ENCODE measurements around the gene SDK1.

The SDK1 gene

GRCh38 chr7:3527496-3528124 lies 226.6 kb downstream of the SDK1 start:
- no peak for DNase-seq (ENCODE audit: low read depth)

GRCh38 chr7:3533040-3533439 lies 232.0 kb downstream of the SDK1 start:
- no peak for DNase-seq (ENCODE audit: low read depth)

- no peak for DNase-seq (ENCODE audit: low read depth)
Observed at GRCh38 chr7:3537210-3537875, 236.3 kb downstream of the SDK1 start.

- no peak for DNase-seq (ENCODE audit: low read depth)
Observed at GRCh38 chr7:3538041-3538440, 237.0 kb downstream of the SDK1 start.

GRCh38 chr7:3540456-3541220 lies 239.6 kb downstream of the SDK1 start:
- DNase-seq (ENCODE audit: low read depth) = no peak

GRCh38 chr7:3544202-3544601 lies 243.2 kb downstream of the SDK1 start:
- DNase-seq (ENCODE audit: low read depth) = no peak

GRCh38 chr7:3548815-3549214 lies 247.8 kb downstream of the SDK1 start:
- DNase-seq (ENCODE audit: low read depth) = no peak

GRCh38 chr7:3549601-3550000 lies 248.5 kb downstream of the SDK1 start:
- DNase-seq (ENCODE audit: low read depth) = no peak

GRCh38 chr7:3551536-3551935 lies 250.5 kb downstream of the SDK1 start:
- no peak for DNase-seq (ENCODE audit: low read depth)

- no peak for DNase-seq (ENCODE audit: low read depth)
Observed at GRCh38 chr7:3552499-3552898, 251.4 kb downstream of the SDK1 start.

GRCh38 chr7:3558400-3558799 lies 257.3 kb downstream of the SDK1 start:
- DNase-seq (ENCODE audit: low read depth) = no peak

GRCh38 chr7:3559278-3559677 lies 258.2 kb downstream of the SDK1 start:
- no peak for DNase-seq (ENCODE audit: low read depth)

GRCh38 chr7:3560495-3560894 lies 259.4 kb downstream of the SDK1 start:
- DNase-seq (ENCODE audit: low read depth) = no peak

GRCh38 chr7:3561932-3562331 lies 260.9 kb downstream of the SDK1 start:
- DNase-seq (ENCODE audit: low read depth) = no peak

- DNase-seq (ENCODE audit: low read depth) = no peak
Observed at GRCh38 chr7:3564231-3564630, 263.2 kb downstream of the SDK1 start.

- DNase-seq (ENCODE audit: low read depth) = no peak
Observed at GRCh38 chr7:3568516-3568915, 267.5 kb downstream of the SDK1 start.

- no peak for DNase-seq (ENCODE audit: low read depth)
Observed at GRCh38 chr7:3569643-3570042, 268.6 kb downstream of the SDK1 start.

GRCh38 chr7:3573151-3573550 lies 272.1 kb downstream of the SDK1 start:
- DNase-seq (ENCODE audit: low read depth) = no peak

GRCh38 chr7:3574386-3574785 lies 273.3 kb downstream of the SDK1 start:
- DNase-seq (ENCODE audit: low read depth) = no peak

- no peak for DNase-seq (ENCODE audit: low read depth)
Observed at GRCh38 chr7:3575753-3576531, 274.9 kb downstream of the SDK1 start.

- DNase-seq (ENCODE audit: low read depth) = no peak
Observed at GRCh38 chr7:3578399-3578798, 277.3 kb downstream of the SDK1 start.

- DNase-seq (ENCODE audit: low read depth) = no peak
Observed at GRCh38 chr7:3579638-3580219, 278.7 kb downstream of the SDK1 start.

All from activated T-cell treated with anti-CD3 and anti-CD28 coated beads for 48 hours (primary cell).